CD4-positive, alpha-beta T cell (primary cell): Measurements from ENCODE around the gene ANKFN1. TPM values are rescaled to one million over a fixed set of nuclear protein-coding genes. Genes with fewer than 3 reads are reported as not detected.

Source experiments
- ATAC-seq: fragments of 200-7000 bp; cut with Tn5 transposase; one replicate; pipeline ENCODE4 v1.10.0; 2022; ENCODE audit warnings: mild to moderate bottlenecking; ENCODE audit not compliant: poor library complexity
- CTCF ChIA-PET: fragments of 350-600 bp; sonication (Branson Sonifier 250); formaldehyde crosslinking; loops from one replicate; lab custom pipeline; 2021; ENCODE audit warnings: antibody characterized with exemption, inconsistent platforms; lab: Charles Lee
- POLR2A ChIA-PET: fragments of 350-600 bp; sonication (Branson Sonifier 250); formaldehyde crosslinking; loops from one replicate; lab custom pipeline; 2021; ENCODE audit warnings: antibody characterized with exemption, inconsistent platforms; lab: Charles Lee
- DNase-seq, 14 experiments: peaks; one replicate each; pipeline ENCODE4 v3.0.0-alpha.2; 2013 to 2020; ENCODE audit warnings: mixed read lengths in 2 of 14
- H3K27ac ChIP-seq, 2 donors: one replicate each; pipeline versions ENCODE4 v1.5.1 to v1.7.0; 2013; ENCODE audit warnings: low read length in 2 of 2, low read depth in 1 of 2, mild to moderate bottlenecking in 1 of 2
- H3K27me3 ChIP-seq, 2 experiments: 1 replicate in 1 of 2; 2 replicates in 1 of 2; pipeline versions ENCODE4 v1.6.1 to v1.7.0; 2013; ENCODE audit warnings: low read length in 2 of 2, control low read depth in 1 of 2, mild to moderate bottlenecking in 1 of 2, moderate library complexity in 1 of 2; ENCODE audit not compliant: insufficient read depth in 2 of 2, control insufficient read depth in 1 of 2
- H3K36me3 ChIP-seq: one replicate; pipeline ENCODE4 v1.6.1; 2013; ENCODE audit warnings: low read length, control low read depth; ENCODE audit not compliant: insufficient read depth
- H3K4me1 ChIP-seq: one replicate; pipeline ENCODE4 v1.6.1; 2013; ENCODE audit warnings: low read length, control low read depth; ENCODE audit not compliant: insufficient read depth
- H3K4me3 ChIP-seq: one replicate; pipeline ENCODE4 v1.5.1; 2013; ENCODE audit warnings: mild to moderate bottlenecking, low read length, moderate library complexity
- H3K9me3 ChIP-seq, 2 experiments: 1 replicate in 1 of 2; 2 replicates in 1 of 2; pipeline versions ENCODE4 v1.6.1 to v1.7.0; 2013; ENCODE audit warnings: low read length in 2 of 2, mild to moderate bottlenecking in 2 of 2, control low read depth in 1 of 2, moderate library complexity in 1 of 2; ENCODE audit not compliant: control insufficient read depth in 1 of 2, insufficient read depth in 1 of 2
- H3K27ac Mint-ChIP-seq: one replicate; pipeline ENCODE4 v1.8.0; 2020; ENCODE audit warnings: mixed read lengths
- H3K27me3 Mint-ChIP-seq: one replicate; pipeline ENCODE4 v1.8.0; 2021; ENCODE audit warnings: mixed read lengths
- H3K36me3 Mint-ChIP-seq: one replicate; pipeline ENCODE4 v1.8.0; 2021; ENCODE audit warnings: low read depth, mixed read lengths
- H3K4me1 Mint-ChIP-seq: one replicate; pipeline ENCODE4 v1.8.0; 2021; ENCODE audit warnings: low read depth, mixed read lengths
- H3K4me3 Mint-ChIP-seq: one replicate; pipeline ENCODE4 v1.8.0; 2020; ENCODE audit warnings: mild to moderate bottlenecking, mixed read lengths
- H3K9me3 Mint-ChIP-seq: one replicate; pipeline ENCODE4 v1.8.0; 2020; ENCODE audit warnings: mixed read lengths
- intact Hi-C, 2 experiments: fragments of 100-400 bp; cut with DNase I in 1 of 2; cut with micrococcal nuclease in 1 of 2; formaldehyde crosslinking; loops; one replicate each; pipeline versions ENCODE4 v1.15.1 to v1.9.0; 2023 to 2025; cut with DNase I, micrococcal nuclease
- total RNA-seq, 174 experiments: library from RNA in 2 of 174; stranded (reverse) in 2 of 174; gene quantifications; one replicate each; pipeline ENCODE4 v1.2.3 and lab custom pipeline; 2021 to 2026
- TF ChIP-seq, protein P1 (sequence below): fragments of 200-600 bp; IDR thresholded peaks from one replicate; pipeline ENCODE4 v1.8.0; 2022; ENCODE audit warnings: antibody characterized with exemption, mild to moderate bottlenecking

Gene ANKFN1
- total RNA-seq, 2 experiments from 2014 or later, result not detected

DNA sequence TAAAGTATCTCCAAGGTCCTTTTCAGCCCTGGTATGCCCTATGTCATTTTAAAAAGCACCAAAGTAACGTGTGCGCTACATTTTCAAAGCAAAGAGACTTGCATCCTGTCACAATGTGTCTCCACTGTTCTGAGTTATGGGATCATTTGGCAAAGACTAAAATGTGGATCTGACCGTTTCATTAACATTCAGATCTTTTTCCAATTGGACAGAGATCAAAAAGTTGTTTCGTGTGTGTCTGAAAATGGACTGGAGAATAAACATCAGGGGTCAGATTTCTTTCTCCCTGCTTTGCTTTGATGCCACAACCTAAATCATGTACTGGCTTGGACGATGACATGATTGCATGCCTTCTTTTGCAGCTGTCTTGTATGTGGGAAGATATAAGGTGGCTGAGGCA, 304.2 kb downstream of the ANKFN1 start:
- ChIA-PET CTCF (no interaction called here), POLR2A (no interaction called here)
- Mint-ChIP-seq H3K27ac (no peak overlapping the region), H3K4me1 (no peaks in the 10 kb centered on the region), H3K36me3 (no peaks in the 10 kb centered on the region), H3K9me3 (no peaks in the 10 kb centered on the region), H3K27me3 (peaks cover 29% of the 10 kb centered on the region), H3K4me3 (no peak overlapping the region)
- Histone ChIP-seq H3K27ac (no peak overlapping the region), H3K4me1 (no peaks in the 10 kb centered on the region), H3K27me3 (no peaks in the 10 kb centered on the region), H3K4me3 (no peak overlapping the region), H3K9me3 (no peaks in the 10 kb centered on the region), H3K36me3 (no peaks in the 10 kb centered on the region)
- TF ChIP-seq, protein P1, sequence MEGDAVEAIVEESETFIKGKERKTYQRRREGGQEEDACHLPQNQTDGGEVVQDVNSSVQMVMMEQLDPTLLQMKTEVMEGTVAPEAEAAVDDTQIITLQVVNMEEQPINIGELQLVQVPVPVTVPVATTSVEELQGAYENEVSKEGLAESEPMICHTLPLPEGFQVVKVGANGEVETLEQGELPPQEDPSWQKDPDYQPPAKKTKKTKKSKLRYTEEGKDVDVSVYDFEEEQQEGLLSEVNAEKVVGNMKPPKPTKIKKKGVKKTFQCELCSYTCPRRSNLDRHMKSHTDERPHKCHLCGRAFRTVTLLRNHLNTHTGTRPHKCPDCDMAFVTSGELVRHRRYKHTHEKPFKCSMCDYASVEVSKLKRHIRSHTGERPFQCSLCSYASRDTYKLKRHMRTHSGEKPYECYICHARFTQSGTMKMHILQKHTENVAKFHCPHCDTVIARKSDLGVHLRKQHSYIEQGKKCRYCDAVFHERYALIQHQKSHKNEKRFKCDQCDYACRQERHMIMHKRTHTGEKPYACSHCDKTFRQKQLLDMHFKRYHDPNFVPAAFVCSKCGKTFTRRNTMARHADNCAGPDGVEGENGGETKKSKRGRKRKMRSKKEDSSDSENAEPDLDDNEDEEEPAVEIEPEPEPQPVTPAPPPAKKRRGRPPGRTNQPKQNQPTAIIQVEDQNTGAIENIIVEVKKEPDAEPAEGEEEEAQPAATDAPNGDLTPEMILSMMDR, result no peak
- intact Hi-C loops, result no loop called here
- DNase-seq, result no peak
- no peak for ATAC-seq

GRCh38 chr17:56465886-56466285, 312.6 kb downstream of the ANKFN1 start:
- no peak overlapping the region for H3K4me3 Mint-ChIP-seq
- Histone ChIP-seq H3K4me1 (no peaks in the 10 kb centered on the region), H3K27ac (no peak overlapping the region), H3K36me3 (no peaks in the 10 kb centered on the region), H3K27me3 (no peaks in the 10 kb centered on the region), H3K9me3 (no peaks in the 10 kb centered on the region), H3K4me3 (no peak overlapping the region)
- TF ChIP-seq, protein P1, result no peak
- no peaks in the 10 kb centered on the region for H3K4me1 Mint-ChIP-seq
- DNase-seq (no peak), ATAC-seq (no peak)
- H3K27me3 Mint-ChIP-seq, result no peaks in the 10 kb centered on the region
- no peaks in the 10 kb centered on the region for H3K36me3 Mint-ChIP-seq
- no peaks in the 10 kb centered on the region for H3K9me3 Mint-ChIP-seq
- H3K27ac Mint-ChIP-seq, result no peak overlapping the region
- POLR2A ChIA-PET, result interaction anchor here (0.6 kb wide), 1 partner anchor 86 kb away, joined by 3 read pairs; no protein-coding TSS in a partner anchor
- CTCF ChIA-PET, result interaction anchor here (1.2 kb wide), 1 partner anchor 11 kb away, joined by 3 read pairs; no protein-coding TSS in a partner anchor
- intact Hi-C loops, result no loop called here

DNA sequence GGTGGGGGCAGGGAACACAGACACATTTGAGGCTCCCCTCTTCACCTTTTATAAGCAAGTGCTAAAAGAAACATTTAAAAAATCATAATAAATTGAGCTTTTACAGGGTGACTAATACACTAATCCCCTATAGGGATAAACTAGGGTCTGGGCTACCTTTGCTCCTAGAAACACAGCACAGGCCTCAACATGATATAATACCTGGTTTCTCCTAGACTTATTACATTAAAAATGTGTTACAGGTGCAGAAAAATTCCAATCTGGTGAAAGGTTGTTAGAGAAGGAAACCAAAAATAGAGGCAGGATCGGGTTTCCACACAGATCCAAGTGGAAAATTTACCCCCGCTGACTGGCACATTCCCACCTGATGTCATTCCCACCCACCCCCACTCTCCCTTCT, 315.6 kb downstream of the ANKFN1 start:
- intact Hi-C loops, result no loop called here
- CTCF ChIA-PET, result no interaction called here

More for the DNA sequence above, 315.6 kb downstream of the ANKFN1 start:
- DNase-seq, result no peak
- Mint-ChIP-seq H3K4me3 (no peak overlapping the region), H3K36me3 (no peaks in the 10 kb centered on the region), H3K4me1 (no peaks in the 10 kb centered on the region), H3K27ac (no peak overlapping the region), H3K9me3 (peaks cover 2% of the 10 kb centered on the region), H3K27me3 (no peaks in the 10 kb centered on the region)
- TF ChIP-seq, protein P1, result no peak
- POLR2A ChIA-PET, result no interaction called here
- ATAC-seq, result no peak
- Histone ChIP-seq H3K9me3 (no peaks in the 10 kb centered on the region), H3K4me3 (no peak overlapping the region), H3K4me1 (no peaks in the 10 kb centered on the region), H3K27ac (no peak overlapping the region), H3K36me3 (no peaks in the 10 kb centered on the region), H3K27me3 (no peaks in the 10 kb centered on the region)
